ENCODE measurements around the gene PCDHGB2.

DNA sequence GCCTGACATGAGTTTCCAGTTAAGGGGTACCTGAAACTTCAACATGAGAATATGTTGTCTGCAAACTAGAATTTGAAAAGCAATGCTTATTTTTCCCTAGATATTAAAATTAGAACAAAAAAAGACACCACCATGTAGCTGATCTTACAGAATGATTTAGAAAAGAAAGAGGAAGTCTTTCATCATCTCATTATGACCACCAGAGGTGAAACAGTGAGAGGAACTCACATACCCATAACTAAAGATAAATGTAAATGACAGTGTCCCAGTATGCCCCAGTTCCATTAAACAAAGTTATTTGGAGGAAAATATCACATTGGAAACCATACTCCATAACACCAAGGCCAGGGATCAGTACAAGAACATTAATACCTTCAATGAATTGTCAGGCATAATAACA lies 46.1 kb upstream of the PCDHGB2 start:
- no peak for TF ChIP-seq CTCF (IDR thresholded peaks at IDR 0.05)
- TF ChIP-seq POLR2A (IDR thresholded peaks at IDR 0.05): no peak

Data from adrenal gland (tissue), 5 donors.